Smooth muscle cell (in vitro differentiated cells): ENCODE results near the gene DCAF4. TPM values are rescaled to one million over a fixed set of nuclear protein-coding genes. Genes with fewer than 3 reads are reported as not detected.
A peak's percentile ranks its signal among the peaks of the same experiment; 100 is the strongest.

Experiments
- DNase-seq: peaks from one replicate; lab custom pipeline; 2025; ENCODE audit not compliant: unreplicated experiment; lab: John Stamatoyannopoulos, UW
- H2AFZ ChIP-seq: fragments of 200-600 bp; sonication (generic); 2 replicates; pipeline ENCODE4 v1.6.0; 2016; ENCODE audit warnings: antibody characterized with exemption, low read depth, mild to moderate bottlenecking
- H3F3A ChIP-seq: fragments of 200-600 bp; sonication (generic); 2 replicates; pipeline ENCODE4 v1.6.0; 2017; ENCODE audit warnings: antibody characterized with exemption, low read depth
- H3K27ac ChIP-seq: fragments of 200-600 bp; sonication (generic); 2 replicates; pipeline ENCODE4 v1.5.1; 2016; ENCODE audit warnings: low read depth, mild to moderate bottlenecking
- H3K27me3 ChIP-seq: fragments of 200-600 bp; sonication (generic); 2 replicates; pipeline ENCODE4 v1.6.1; 2016; ENCODE audit warnings: low read depth, mild to moderate bottlenecking
- H3K36me3 ChIP-seq: fragments of 200-600 bp; sonication (generic); 2 replicates; pipeline ENCODE4 v1.5.1; 2016; ENCODE audit warnings: low read depth
- H3K4me1 ChIP-seq: fragments of 200-600 bp; sonication (generic); 2 replicates; pipeline ENCODE4 v1.5.1; 2016; ENCODE audit warnings: low read depth
- H3K4me2 ChIP-seq: fragments of 200-600 bp; sonication (generic); 2 replicates; pipeline ENCODE4 v1.6.0; 2016; ENCODE audit warnings: mild to moderate bottlenecking
- H3K4me3 ChIP-seq: fragments of 200-600 bp; sonication (generic); 2 replicates; pipeline ENCODE4 v1.5.1; 2016; ENCODE audit warnings: mild to moderate bottlenecking
- H3K79me2 ChIP-seq: fragments of 200-600 bp; sonication (generic); 2 replicates; pipeline ENCODE4 v1.6.0; 2016; ENCODE audit warnings: low read depth, mild to moderate bottlenecking
- H3K9ac ChIP-seq: fragments of 200-600 bp; sonication (generic); 2 replicates; pipeline ENCODE4 v1.6.0; 2016; ENCODE audit warnings: low read depth
- H3K9me3 ChIP-seq: fragments of 200-600 bp; sonication (generic); replicated peaks from 2 replicates; pipeline ENCODE4 v1.5.1; 2016; ENCODE audit warnings: low read depth
- H4K20me1 ChIP-seq: fragments of 200-600 bp; sonication (generic); 2 replicates; pipeline ENCODE4 v1.6.0; 2016; ENCODE audit warnings: low read depth
- WGBS: methylation state at CpG from one replicate; pipeline ENCODE4 v1.1.7; 2016; ENCODE audit warnings: low lambda C conversion rate; 5-methylcytosine and 5-hydroxymethylcytosine counted together
- polyA plus RNA-seq: library from polyadenylated mRNA; unstranded; fragments of >200 nt; fragmentation: Nextera tagmentation; extraction: Ambion mirVana; gene quantifications from 2 replicates; pipeline ENCODE4 v1.2.1, GENCODE V29; 2016
- total RNA-seq: library from RNA; depleted of rRNA; stranded (reverse); fragments of >200 nt; gene quantifications from 2 replicates; pipeline ENCODE4 v1.2.3, GENCODE V29; 2014
- TF ChIP-seq, protein P1 (sequence below): fragments of 200-600 bp; sonication (generic); IDR thresholded peaks from 2 replicates; pipeline ENCODE4 v1.5.1; 2017; ENCODE audit warnings: borderline replicate concordance, mild to moderate bottlenecking, antibody characterized with exemption; ENCODE audit not compliant: insufficient read depth, poor library complexity, severe bottlenecking

The DCAF4 gene
- total and polyA plus RNA-seq, 2 experiments from 2014 or later = 8.2 to 9.2 TPM

DNA sequence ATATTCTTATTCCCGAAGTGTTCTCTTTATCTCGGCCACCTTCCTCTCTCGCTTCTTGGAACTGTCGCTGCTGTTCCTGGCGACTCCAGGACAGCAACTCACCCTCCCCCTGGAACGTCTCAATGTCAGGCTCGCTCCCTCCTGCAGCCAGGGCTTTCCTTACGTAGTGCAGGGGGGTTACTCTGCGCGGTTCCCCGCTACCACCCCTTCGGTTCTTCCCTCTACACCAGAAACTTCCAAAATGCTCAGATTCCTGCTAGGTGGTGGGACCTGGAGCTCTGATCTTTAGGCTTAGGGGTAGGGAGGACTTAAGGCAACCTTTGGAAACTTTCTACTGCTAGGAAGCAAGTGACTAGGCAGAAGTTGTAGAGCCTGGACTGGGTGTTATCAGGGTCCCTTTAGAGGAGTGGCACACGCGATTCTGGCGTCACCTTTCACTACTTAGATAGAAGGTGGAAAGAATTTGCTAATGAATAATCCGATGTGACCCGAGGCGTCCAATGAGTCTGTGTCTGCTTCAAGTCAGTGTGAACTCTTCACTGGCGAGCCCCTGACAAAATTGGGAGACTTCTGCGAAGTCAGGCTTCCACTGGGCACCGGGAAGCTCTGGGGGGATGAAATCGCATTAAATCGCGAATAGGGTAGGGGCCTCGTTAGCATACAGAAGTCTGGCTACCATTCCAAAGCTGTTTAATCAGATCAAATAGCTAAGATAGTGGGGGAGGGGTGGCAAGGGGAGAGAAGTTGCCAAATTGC, 31.5 kb upstream of the DCAF4 start:
- Histone ChIP-seq H3F3A (no peaks in the 10 kb centered on the region), H3K4me2 (peak overlapping the region; percentile 88), H3K79me2 (peaks cover 16% of the 10 kb centered on the region), H2AFZ (peak overlapping the region; percentile 75), H3K4me3 (peak overlapping the region; percentile 96), H3K27ac (no peak overlapping the region), H3K36me3 (no peaks in the 10 kb centered on the region), H3K27me3 (peaks cover 38% of the 10 kb centered on the region), H3K9ac (no peak overlapping the region), H4K20me1 (peaks cover 11% of the 10 kb centered on the region), H3K4me1 (peaks cover 35% of the 10 kb centered on the region), H3K9me3 (no peaks in the 10 kb centered on the region)
- TF ChIP-seq, protein P1, sequence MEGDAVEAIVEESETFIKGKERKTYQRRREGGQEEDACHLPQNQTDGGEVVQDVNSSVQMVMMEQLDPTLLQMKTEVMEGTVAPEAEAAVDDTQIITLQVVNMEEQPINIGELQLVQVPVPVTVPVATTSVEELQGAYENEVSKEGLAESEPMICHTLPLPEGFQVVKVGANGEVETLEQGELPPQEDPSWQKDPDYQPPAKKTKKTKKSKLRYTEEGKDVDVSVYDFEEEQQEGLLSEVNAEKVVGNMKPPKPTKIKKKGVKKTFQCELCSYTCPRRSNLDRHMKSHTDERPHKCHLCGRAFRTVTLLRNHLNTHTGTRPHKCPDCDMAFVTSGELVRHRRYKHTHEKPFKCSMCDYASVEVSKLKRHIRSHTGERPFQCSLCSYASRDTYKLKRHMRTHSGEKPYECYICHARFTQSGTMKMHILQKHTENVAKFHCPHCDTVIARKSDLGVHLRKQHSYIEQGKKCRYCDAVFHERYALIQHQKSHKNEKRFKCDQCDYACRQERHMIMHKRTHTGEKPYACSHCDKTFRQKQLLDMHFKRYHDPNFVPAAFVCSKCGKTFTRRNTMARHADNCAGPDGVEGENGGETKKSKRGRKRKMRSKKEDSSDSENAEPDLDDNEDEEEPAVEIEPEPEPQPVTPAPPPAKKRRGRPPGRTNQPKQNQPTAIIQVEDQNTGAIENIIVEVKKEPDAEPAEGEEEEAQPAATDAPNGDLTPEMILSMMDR = no peak
- no peak for DNase-seq
- under 1% methylated on average over 25 of the region's 25 CpGs for WGBS

DNA sequence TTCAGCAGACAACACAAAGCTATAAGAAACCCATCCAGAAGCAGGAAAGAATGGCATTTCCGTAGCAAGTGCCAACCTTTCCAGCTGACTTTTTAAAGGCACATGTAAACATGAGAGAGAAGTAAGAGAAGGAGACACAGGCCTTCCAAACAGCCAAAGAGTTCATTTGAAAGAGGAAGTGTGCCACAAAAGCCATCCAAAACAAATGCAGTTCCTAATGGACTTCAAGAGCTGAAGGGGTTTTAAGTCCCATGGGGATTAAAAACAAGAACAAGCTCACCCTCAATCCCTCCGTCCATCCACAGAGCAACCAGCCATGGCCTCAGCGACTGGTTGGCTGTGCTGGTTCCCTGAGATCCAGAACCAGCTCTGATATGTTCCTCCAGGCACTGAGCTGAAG, 27.8 kb upstream of the DCAF4 start:
- H3F3A ChIP-seq = no peaks in the 10 kb centered on the region
- no peak overlapping the region for H3K9ac ChIP-seq
- peaks cover 11% of the 10 kb centered on the region for H3K4me1 ChIP-seq
- no peaks in the 10 kb centered on the region for H4K20me1 ChIP-seq
- peaks cover 8% of the 10 kb centered on the region for H3K27me3 ChIP-seq
- H3K4me3 ChIP-seq = no peak overlapping the region
- TF ChIP-seq, protein P1 = no peak
- no peak for DNase-seq
- no peaks in the 10 kb centered on the region for H3K9me3 ChIP-seq
- no peak overlapping the region for H3K4me2 ChIP-seq
- H3K79me2 ChIP-seq = no peaks in the 10 kb centered on the region
- H2AFZ ChIP-seq = no peak overlapping the region
- H3K36me3 ChIP-seq = no peaks in the 10 kb centered on the region
- H3K27ac ChIP-seq = no peak overlapping the region
- WGBS = 71% methylated on average over 3 of the region's 3 CpGs

DNA sequence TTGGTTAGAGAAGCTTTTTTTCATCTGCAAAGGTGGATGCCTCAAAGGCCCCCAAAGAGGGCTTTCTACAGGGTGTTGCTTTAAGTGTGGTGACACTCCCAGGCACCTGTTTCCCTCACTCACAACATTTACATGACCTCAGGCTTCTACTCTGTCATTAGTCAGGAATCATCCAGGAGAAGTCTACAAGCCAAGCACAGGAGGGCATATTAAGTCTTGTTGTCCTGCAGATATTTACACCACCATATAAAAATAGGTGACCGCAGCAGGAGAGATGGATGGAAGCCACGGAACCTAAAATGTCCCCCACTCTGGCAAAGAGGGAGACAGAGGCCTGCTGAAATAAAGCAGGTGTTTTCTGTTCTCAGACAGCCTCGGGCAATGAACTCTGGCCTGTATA, 24.9 kb upstream of the DCAF4 start:
- H3F3A ChIP-seq = peaks cover 6% of the 10 kb centered on the region
- TF ChIP-seq, protein P1 = no peak
- no peak overlapping the region for H3K4me2 ChIP-seq
- H4K20me1 ChIP-seq = no peaks in the 10 kb centered on the region
- WGBS = 78% methylated on average over 3 of the region's 3 CpGs
- H3K79me2 ChIP-seq = no peaks in the 10 kb centered on the region
- H3K27me3 ChIP-seq = no peaks in the 10 kb centered on the region
- no peaks in the 10 kb centered on the region for H3K36me3 ChIP-seq
- H3K4me3 ChIP-seq = no peak overlapping the region
- no peaks in the 10 kb centered on the region for H3K4me1 ChIP-seq
- no peak for DNase-seq
- H3K9ac ChIP-seq = no peak overlapping the region
- no peak overlapping the region for H2AFZ ChIP-seq
- H3K9me3 ChIP-seq = no peaks in the 10 kb centered on the region
- no peak overlapping the region for H3K27ac ChIP-seq
